HCT116 (cell line): ENCODE measurements around the gene PEMT. TPM values are rescaled to one million over a fixed set of nuclear protein-coding genes. Genes with fewer than 3 reads are reported as not detected.

Source experiments
- ATAC-seq: fragments of 200-7000 bp; cut with Tn5 transposase; 2 replicates; pipeline ENCODE4 v1.9.1; 2020; ENCODE audit warnings: mild to moderate bottlenecking, moderate library complexity
- BruUV-seq: library from RNA; stranded (reverse); fragments of 400-500 nt; replicated peaks from 2 replicates; lab custom pipeline; 2021; lab: Mats Ljungman, UMichigan
- CTCF ChIA-PET: fragments of 300-600 bp; sonication (Branson Sonifier 250); formaldehyde crosslinking; loops from one replicate; lab custom pipeline; 2021; ENCODE audit warnings: antibody characterized with exemption; lab: Charles Lee
- POLR2A ChIA-PET: fragments of 300-600, 350-600 bp; sonication (Branson Sonifier 250); formaldehyde crosslinking; loops from one replicate; lab custom pipeline; 2021; ENCODE audit warnings: antibody characterized with exemption; lab: Charles Lee
- RAD21 ChIA-PET, 2 experiments: fragments of 300-600 bp; sonication (Branson Sonifier 250); formaldehyde crosslinking; loops; one replicate each; lab custom pipeline; 2023; ENCODE audit warnings: low total read pairs in 2 of 2; ENCODE audit not compliant: uncharacterized antibody in 2 of 2, unreplicated experiment in 2 of 2, low non-redundant PET in 1 of 2; lab: Charles Lee
- DNase-seq: peaks from one replicate; pipeline ENCODE4 v3.0.0-alpha.2; 2010; ENCODE audit warnings: low read depth, low spot score
- H2AFZ ChIP-seq: fragments of 200-600 bp; shearing (Covaris generic), sonication (generic); 2 replicates; pipeline ENCODE4 v1.6.1; 2017; ENCODE audit warnings: low read depth, mixed run types, mixed read lengths, antibody characterized with exemption, low read length; ENCODE audit not compliant: poor library complexity, severe bottlenecking
- H3K27ac ChIP-seq: 2 replicates; pipeline ENCODE4 v1.5.1; 2012; ENCODE audit warnings: low read depth, low read length
- H3K27me3 ChIP-seq: fragments of 200-600 bp; sonication (generic); 2 replicates; pipeline ENCODE4 v1.6.1; 2016; ENCODE audit warnings: mixed run types, low read length, mixed read lengths; ENCODE audit not compliant: insufficient read depth
- H3K36me3 ChIP-seq, 2 experiments: fragments of 200-500 bp in 1 of 2; fragments of 200-600 bp in 1 of 2; sonication (Bioruptor generic) in 1 of 2; sonication (generic) in 1 of 2; 2 replicates each; pipeline versions ENCODE4 v1.5.1 to v1.6.1; 2014 to 2016; ENCODE audit warnings: low read length in 2 of 2, inconsistent platforms in 1 of 2, mixed read lengths in 1 of 2, mixed run types in 1 of 2; ENCODE audit not compliant: insufficient read depth in 2 of 2, control insufficient read depth in 1 of 2
- H3K4me1 ChIP-seq, 2 experiments: fragments of 200-600 bp in 1 of 2; sonication (generic) in 1 of 2; 2 replicates each; pipeline versions ENCODE4 v1.5.1 to v1.6.1; 2012 to 2017; ENCODE audit warnings: low read length in 2 of 2, inconsistent platforms in 1 of 2, mild to moderate bottlenecking in 1 of 2, mixed read lengths in 1 of 2, mixed run types in 1 of 2, moderate library complexity in 1 of 2; ENCODE audit not compliant: insufficient read depth in 2 of 2, control insufficient read depth in 1 of 2
- H3K4me2 ChIP-seq: fragments of 200-600 bp; sonication (generic); 2 replicates; pipeline ENCODE4 v1.6.1; 2017; ENCODE audit warnings: mixed run types, low read length, mixed read lengths
- H3K4me3 ChIP-seq, 2 experiments: fragments of 200-600 bp in 1 of 2; sonication (generic) in 1 of 2; replicated peaks in 1 of 2; 2 replicates each; pipeline ENCODE4 v1.5.1; 2011 to 2016; ENCODE audit warnings: low read length in 2 of 2, control low read depth in 1 of 2, low read depth in 1 of 2, mild to moderate bottlenecking in 1 of 2, mixed read lengths in 1 of 2, mixed run types in 1 of 2
- H3K79me2 ChIP-seq: fragments of 200-600 bp; sonication (generic); 2 replicates; pipeline ENCODE4 v1.6.1; 2017; ENCODE audit warnings: mild to moderate bottlenecking, mixed run types, low read length, moderate library complexity, mixed read lengths; ENCODE audit not compliant: insufficient read depth
- H3K9ac ChIP-seq: fragments of 200-600 bp; sonication (generic); 2 replicates; pipeline ENCODE4 v1.6.1; 2016; ENCODE audit warnings: low read length, mixed read lengths
- H3K9me2 ChIP-seq: fragments of 200-600 bp; sonication (generic), shearing (Covaris generic); 2 replicates; pipeline ENCODE4 v1.6.1; 2017; ENCODE audit warnings: mixed run types, mild to moderate bottlenecking, moderate library complexity; ENCODE audit not compliant: insufficient read depth
- H3K9me3 ChIP-seq, 2 experiments: fragments of 200-500 bp in 1 of 2; fragments of 200-600 bp in 1 of 2; sonication (Bioruptor generic) in 1 of 2; sonication (generic) in 1 of 2; 2 replicates each; pipeline ENCODE4 v1.6.1; 2014 to 2017; ENCODE audit warnings: low read length in 2 of 2, mixed read lengths in 2 of 2, inconsistent platforms in 1 of 2, low read depth in 1 of 2, mild to moderate bottlenecking in 1 of 2, mixed run types in 1 of 2, moderate library complexity in 1 of 2; ENCODE audit not compliant: control insufficient read depth in 1 of 2, insufficient read depth in 1 of 2
- H4K20me1 ChIP-seq: fragments of 200-600 bp; sonication (generic), shearing (Covaris generic); 2 replicates; pipeline ENCODE4 v1.6.1; 2017; ENCODE audit warnings: mixed run types, mild to moderate bottlenecking, moderate library complexity; ENCODE audit not compliant: insufficient read depth
- CEBPB ChIP-seq: IDR thresholded peaks from 2 replicates; pipeline ENCODE4 v1.6.1; 2012; ENCODE audit warnings: low read depth
- EGR1 ChIP-seq: IDR thresholded peaks from 2 replicates; pipeline ENCODE4 v1.6.1; 2012; ENCODE audit warnings: low read depth
- ELF1 ChIP-seq: IDR thresholded peaks from 2 replicates; pipeline ENCODE4 v1.6.1; 2012; ENCODE audit warnings: low read depth, borderline replicate concordance
- EZH2 ChIP-seq: fragments of 200-600 bp; sonication (generic); IDR thresholded peaks from 2 replicates; pipeline ENCODE4 v1.6.1; 2017; ENCODE audit warnings: antibody characterized with exemption, mixed run types
- EZH2phosphoT487 ChIP-seq: fragments of 200-600 bp; IDR thresholded peaks from 2 replicates; pipeline ENCODE4 v1.6.1; 2018; ENCODE audit warnings: antibody characterized with exemption, borderline replicate concordance
- FOSL1 ChIP-seq: IDR thresholded peaks from 2 replicates; pipeline ENCODE4 v1.6.1; 2012; ENCODE audit warnings: low read depth
- JUND ChIP-seq: IDR thresholded peaks from 2 replicates; pipeline ENCODE4 v1.6.1; 2012
- POLR2A ChIP-seq: IDR thresholded peaks from 2 replicates; pipeline ENCODE4 v1.7.0; 2011; ENCODE audit warnings: borderline replicate concordance; ENCODE audit not compliant: insufficient read depth, insufficient read length; ENCODE audit errors: extremely low read depth
- RAD21 ChIP-seq: IDR thresholded peaks from 2 replicates; pipeline ENCODE4 v1.6.1; 2012; ENCODE audit warnings: low read depth, mild to moderate bottlenecking
- SIN3A ChIP-seq: IDR thresholded peaks from 2 replicates; pipeline ENCODE4 v1.6.1; 2012; ENCODE audit warnings: low read depth
- SP1 ChIP-seq: IDR thresholded peaks from 2 replicates; pipeline ENCODE4 v1.6.1; 2012; ENCODE audit warnings: low read depth
- SRF ChIP-seq: IDR thresholded peaks from 2 replicates; pipeline ENCODE4 v1.6.1; 2012; ENCODE audit warnings: low read depth
- TCF7L2 ChIP-seq: IDR thresholded peaks from 2 replicates; pipeline ENCODE4 v1.7.0; 2011; ENCODE audit warnings: borderline replicate concordance, inconsistent platforms; ENCODE audit not compliant: insufficient read depth, insufficient read length; ENCODE audit errors: extremely low read depth
- YY1 ChIP-seq: IDR thresholded peaks from 2 replicates; pipeline ENCODE4 v1.6.1; 2011; ENCODE audit warnings: low read length, low read depth, moderate library complexity, mild to moderate bottlenecking; ENCODE audit not compliant: insufficient replicate concordance; ENCODE audit errors: extremely low read depth
- intact Hi-C: fragments of 100-400 bp; cut with micrococcal nuclease; formaldehyde crosslinking; loops from 2 replicates; pipeline ENCODE4 v1.10.0; 2022
- total RNA-seq: library from RNA; stranded (reverse); gene quantifications from one replicate; pipeline ENCODE4 v1.2.1, GENCODE V29; 2021; ENCODE audit not compliant: unreplicated experiment
- TF ChIP-seq, protein P1 (sequence below): IDR thresholded peaks from 2 replicates; pipeline ENCODE4 v1.6.1; 2011; ENCODE audit warnings: mild to moderate bottlenecking, low read length, moderate library complexity; ENCODE audit not compliant: insufficient replicate concordance; ENCODE audit errors: extremely low read depth
- TF ChIP-seq, protein P2 (sequence below): IDR thresholded peaks from 2 replicates; pipeline ENCODE4 v1.6.1; 2012; ENCODE audit warnings: low read depth

Gene PEMT
- total RNA-seq, 1 experiment from 2014 or later, result 52.1 TPM

DNA sequence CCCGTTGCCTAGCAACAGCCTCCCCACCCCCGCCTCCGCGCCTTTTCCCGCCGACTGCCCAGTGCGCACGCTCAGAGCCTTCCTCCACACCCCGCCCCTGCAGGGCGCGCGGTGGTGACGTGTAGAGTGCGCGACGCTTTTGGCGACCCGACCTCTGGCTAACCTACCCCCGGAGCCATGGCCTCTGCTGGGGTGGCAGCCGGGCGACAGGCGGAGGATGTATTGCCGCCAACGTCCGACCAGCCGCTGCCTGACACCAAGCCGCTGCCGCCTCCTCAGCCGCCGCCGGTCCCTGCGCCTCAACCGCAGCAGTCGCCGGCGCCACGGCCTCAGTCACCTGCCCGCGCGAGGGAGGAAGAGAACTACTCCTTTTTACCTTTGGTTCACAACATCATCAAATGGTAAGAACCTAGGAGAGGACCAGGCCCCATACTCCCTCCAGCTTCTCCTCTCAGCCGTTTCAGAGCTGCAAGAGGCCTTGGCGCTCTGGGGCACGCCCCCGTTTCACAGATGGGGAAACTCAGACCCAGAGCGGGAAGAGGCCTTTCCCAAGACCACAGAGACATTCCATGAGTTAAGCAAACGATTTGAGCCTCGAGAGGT, 114.5 kb downstream of the PEMT start, which contains the start of gene MED9 (continued):
- TF ChIP-seq TCF7L2 (peak; percentile 26), EZH2phosphoT487 (no peak), EGR1 (peak; percentile 93), RAD21 (no peak), EZH2 (no peak), SRF (peak; percentile 96), FOSL1 (no peak), JUND (no peak), YY1 (peak; percentile 63), ELF1 (no peak), CEBPB (no peak), SP1 (peak; percentile 72)
- TF ChIP-seq, protein P1, sequence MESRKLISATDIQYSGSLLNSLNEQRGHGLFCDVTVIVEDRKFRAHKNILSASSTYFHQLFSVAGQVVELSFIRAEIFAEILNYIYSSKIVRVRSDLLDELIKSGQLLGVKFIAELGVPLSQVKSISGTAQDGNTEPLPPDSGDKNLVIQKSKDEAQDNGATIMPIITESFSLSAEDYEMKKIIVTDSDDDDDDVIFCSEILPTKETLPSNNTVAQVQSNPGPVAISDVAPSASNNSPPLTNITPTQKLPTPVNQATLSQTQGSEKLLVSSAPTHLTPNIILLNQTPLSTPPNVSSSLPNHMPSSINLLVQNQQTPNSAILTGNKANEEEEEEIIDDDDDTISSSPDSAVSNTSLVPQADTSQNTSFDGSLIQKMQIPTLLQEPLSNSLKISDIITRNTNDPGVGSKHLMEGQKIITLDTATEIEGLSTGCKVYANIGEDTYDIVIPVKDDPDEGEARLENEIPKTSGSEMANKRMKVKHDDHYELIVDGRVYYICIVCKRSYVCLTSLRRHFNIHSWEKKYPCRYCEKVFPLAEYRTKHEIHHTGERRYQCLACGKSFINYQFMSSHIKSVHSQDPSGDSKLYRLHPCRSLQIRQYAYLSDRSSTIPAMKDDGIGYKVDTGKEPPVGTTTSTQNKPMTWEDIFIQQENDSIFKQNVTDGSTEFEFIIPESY, result no peak

- CTCF ChIA-PET, result no interaction called here
- H3K9ac ChIP-seq, result no peak overlapping the region
- BruUV-seq, result no TSS peak
- no peaks in the 10 kb centered on the region for H3K36me3 ChIP-seq
- peaks cover 6 to 11% of the 10 kb centered on the region in 2 experiments; a peak in 3 of 4 replicates for H3K4me1 ChIP-seq
- no peak for ATAC-seq
- DNase-seq, result no peak
- H3K4me2 ChIP-seq, result no peak overlapping the region
- H3K79me2 ChIP-seq, result peaks cover 25% of the 10 kb centered on the region
- POLR2A ChIA-PET, result no interaction called here
- H3K9me2 ChIP-seq, result no peaks in the 10 kb centered on the region
- intact Hi-C loops, result no loop called here
- H3K27ac ChIP-seq, result no peak overlapping the region
- no peaks in the 10 kb centered on the region for H3K9me3 ChIP-seq
- RAD21 ChIA-PET, result no interaction called here
- H4K20me1 ChIP-seq, result no peaks in the 10 kb centered on the region
- H3K27me3 ChIP-seq, result peaks cover 27% of the 10 kb centered on the region
- no peak overlapping the region for H2AFZ ChIP-seq
- no peak overlapping the region for H3K4me3 ChIP-seq
- TF ChIP-seq TCF7L2, result no peak
- no peak for TF ChIP-seq SIN3A
- no peak for TF ChIP-seq POLR2A
- TF ChIP-seq, protein P2, sequence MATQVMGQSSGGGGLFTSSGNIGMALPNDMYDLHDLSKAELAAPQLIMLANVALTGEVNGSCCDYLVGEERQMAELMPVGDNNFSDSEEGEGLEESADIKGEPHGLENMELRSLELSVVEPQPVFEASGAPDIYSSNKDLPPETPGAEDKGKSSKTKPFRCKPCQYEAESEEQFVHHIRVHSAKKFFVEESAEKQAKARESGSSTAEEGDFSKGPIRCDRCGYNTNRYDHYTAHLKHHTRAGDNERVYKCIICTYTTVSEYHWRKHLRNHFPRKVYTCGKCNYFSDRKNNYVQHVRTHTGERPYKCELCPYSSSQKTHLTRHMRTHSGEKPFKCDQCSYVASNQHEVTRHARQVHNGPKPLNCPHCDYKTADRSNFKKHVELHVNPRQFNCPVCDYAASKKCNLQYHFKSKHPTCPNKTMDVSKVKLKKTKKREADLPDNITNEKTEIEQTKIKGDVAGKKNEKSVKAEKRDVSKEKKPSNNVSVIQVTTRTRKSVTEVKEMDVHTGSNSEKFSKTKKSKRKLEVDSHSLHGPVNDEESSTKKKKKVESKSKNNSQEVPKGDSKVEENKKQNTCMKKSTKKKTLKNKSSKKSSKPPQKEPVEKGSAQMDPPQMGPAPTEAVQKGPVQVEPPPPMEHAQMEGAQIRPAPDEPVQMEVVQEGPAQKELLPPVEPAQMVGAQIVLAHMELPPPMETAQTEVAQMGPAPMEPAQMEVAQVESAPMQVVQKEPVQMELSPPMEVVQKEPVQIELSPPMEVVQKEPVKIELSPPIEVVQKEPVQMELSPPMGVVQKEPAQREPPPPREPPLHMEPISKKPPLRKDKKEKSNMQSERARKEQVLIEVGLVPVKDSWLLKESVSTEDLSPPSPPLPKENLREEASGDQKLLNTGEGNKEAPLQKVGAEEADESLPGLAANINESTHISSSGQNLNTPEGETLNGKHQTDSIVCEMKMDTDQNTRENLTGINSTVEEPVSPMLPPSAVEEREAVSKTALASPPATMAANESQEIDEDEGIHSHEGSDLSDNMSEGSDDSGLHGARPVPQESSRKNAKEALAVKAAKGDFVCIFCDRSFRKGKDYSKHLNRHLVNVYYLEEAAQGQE, result no peak
Observed at GRCh38 chr17:17474341-17474740, 117.2 kb downstream of the PEMT start.
